ENCODE measurements around the gene PRDM16. TPM values are rescaled to one million over a fixed set of nuclear protein-coding genes. Genes with fewer than 3 reads are reported as not detected.

The PRDM16 gene
- total and polyA plus RNA-seq, 2 of the 13 experiments (the other 11 are each of a cell fraction or from before 2014, with no cell fraction given), result 0.15 to 0.81 TPM

DNA sequence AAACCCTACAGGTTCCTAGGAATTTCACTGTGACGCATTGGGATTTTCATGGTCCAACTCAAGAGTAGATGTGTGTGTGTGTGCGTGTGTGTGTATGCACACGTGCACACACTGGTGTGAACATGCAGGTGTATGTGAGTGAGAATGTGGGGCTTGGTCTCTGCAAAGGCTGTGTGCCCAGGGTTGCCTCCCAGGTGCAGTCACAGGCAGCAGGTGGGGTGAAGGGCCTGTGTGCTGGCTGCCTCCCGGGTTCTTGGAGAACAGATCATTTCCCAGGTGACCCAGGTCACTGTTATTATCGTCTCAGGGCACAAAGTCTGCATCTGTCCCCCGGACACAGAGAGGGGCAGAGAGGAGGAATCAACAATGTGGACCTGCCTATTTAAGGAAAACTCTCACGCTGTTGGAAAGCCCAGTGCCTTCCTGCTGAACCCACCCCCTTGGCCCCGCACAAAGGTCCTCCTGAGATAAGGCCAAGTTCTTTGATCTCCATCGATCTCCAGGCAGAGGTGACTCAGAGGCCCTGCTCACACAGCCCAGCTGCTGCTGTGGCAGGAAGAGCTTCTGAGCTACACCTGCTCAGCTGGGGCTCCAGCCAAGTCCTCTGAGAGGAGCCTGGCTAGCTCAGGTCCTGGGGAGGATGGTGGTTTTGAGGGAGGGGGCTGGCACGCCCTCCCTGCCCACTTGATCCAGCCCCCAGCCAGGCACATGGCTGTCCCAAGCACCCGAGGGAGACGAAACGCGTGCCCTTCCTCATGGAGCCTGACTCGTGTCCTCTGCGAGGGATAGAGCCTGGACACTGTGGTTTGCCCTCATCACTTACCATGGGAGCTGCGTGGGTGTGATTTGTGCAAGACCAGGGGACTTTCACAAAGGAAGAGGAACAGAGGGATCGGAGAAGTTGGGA is 251.5 kb downstream of the PRDM16 start (continued):
- TF ChIP-seq, protein P1, sequence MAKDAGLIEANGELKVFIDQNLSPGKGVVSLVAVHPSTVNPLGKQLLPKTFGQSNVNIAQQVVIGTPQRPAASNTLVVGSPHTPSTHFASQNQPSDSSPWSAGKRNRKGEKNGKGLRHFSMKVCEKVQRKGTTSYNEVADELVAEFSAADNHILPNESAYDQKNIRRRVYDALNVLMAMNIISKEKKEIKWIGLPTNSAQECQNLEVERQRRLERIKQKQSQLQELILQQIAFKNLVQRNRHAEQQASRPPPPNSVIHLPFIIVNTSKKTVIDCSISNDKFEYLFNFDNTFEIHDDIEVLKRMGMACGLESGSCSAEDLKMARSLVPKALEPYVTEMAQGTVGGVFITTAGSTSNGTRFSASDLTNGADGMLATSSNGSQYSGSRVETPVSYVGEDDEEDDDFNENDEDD (CRISPR knock-in tag; IDR thresholded peaks at IDR 0.05; ENCODE audit: borderline replicate concordance), result peak; percentile 36; the same call in 1 of the 2 replicates
- no peak for TF ChIP-seq AKNA (CRISPR knock-in tag; IDR thresholded peaks at IDR 0.05; ENCODE audit: borderline replicate concordance)
- TF ChIP-seq ATF1 (CRISPR knock-in tag; IDR thresholded peaks at IDR 0.05), result 0 out of 2 replicates have a peak, but pooled peaks have one; percentile 35
- TF ChIP-seq TRAFD1 (CRISPR knock-in tag; IDR thresholded peaks at IDR 0.05; ENCODE audit: borderline replicate concordance), result no peak
- TF ChIP-seq RFX5 (IDR thresholded peaks at IDR 0.05; ENCODE audit: low read depth, low read length), result no peak
- TF ChIP-seq PHF5A (CRISPR knock-in tag; IDR thresholded peaks at IDR 0.05; ENCODE audit: low read depth, unreplicated experiment), result peak; percentile 80
- TF ChIP-seq, protein P2, sequence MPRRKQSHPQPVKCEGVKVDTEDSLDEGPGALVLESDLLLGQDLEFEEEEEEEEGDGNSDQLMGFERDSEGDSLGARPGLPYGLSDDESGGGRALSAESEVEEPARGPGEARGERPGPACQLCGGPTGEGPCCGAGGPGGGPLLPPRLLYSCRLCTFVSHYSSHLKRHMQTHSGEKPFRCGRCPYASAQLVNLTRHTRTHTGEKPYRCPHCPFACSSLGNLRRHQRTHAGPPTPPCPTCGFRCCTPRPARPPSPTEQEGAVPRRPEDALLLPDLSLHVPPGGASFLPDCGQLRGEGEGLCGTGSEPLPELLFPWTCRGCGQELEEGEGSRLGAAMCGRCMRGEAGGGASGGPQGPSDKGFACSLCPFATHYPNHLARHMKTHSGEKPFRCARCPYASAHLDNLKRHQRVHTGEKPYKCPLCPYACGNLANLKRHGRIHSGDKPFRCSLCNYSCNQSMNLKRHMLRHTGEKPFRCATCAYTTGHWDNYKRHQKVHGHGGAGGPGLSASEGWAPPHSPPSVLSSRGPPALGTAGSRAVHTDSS (CRISPR knock-in tag; conservative IDR thresholded peaks at IDR 0.05), result 0 out of 2 replicates have a peak, but pooled peaks have one; percentile 80
- no peak for TF ChIP-seq ZNF577 (CRISPR knock-in tag; IDR thresholded peaks at IDR 0.05; ENCODE audit: borderline replicate concordance, low read depth)
- peak; percentile 94 for TF ChIP-seq ZBTB34 (CRISPR knock-in tag; IDR thresholded peaks at IDR 0.05)
- no peak for TF ChIP-seq LCORL (IDR thresholded peaks at IDR 0.05)
- TF ChIP-seq LCORL (CRISPR knock-in tag; IDR thresholded peaks at IDR 0.05), result peak; percentile 98
- peak; percentile 93 for TF ChIP-seq SOX5 (CRISPR knock-in tag; IDR thresholded peaks at IDR 0.05; ENCODE audit: borderline replicate concordance)
- peak; percentile 98 for TF ChIP-seq HDAC2 (CRISPR knock-in tag; IDR thresholded peaks at IDR 0.05)
- TF ChIP-seq, protein P3, sequence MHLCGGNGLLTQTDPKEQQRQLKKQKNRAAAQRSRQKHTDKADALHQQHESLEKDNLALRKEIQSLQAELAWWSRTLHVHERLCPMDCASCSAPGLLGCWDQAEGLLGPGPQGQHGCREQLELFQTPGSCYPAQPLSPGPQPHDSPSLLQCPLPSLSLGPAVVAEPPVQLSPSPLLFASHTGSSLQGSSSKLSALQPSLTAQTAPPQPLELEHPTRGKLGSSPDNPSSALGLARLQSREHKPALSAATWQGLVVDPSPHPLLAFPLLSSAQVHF (CRISPR knock-in tag; IDR thresholded peaks at IDR 0.05), result no peak
